NCI-H146 (cell line): ENCODE measurements around the gene PEX12.
"Not testable (repeated sequence)": the region's sequence is repeated elsewhere in the genome, so short reads cannot be mapped to it uniquely, and the experiment has no call there.

Experiments
- DNase-seq: peaks from one replicate; lab custom pipeline; 2025; lab: John Stamatoyannopoulos, UW

Gene PEX12

DNA sequence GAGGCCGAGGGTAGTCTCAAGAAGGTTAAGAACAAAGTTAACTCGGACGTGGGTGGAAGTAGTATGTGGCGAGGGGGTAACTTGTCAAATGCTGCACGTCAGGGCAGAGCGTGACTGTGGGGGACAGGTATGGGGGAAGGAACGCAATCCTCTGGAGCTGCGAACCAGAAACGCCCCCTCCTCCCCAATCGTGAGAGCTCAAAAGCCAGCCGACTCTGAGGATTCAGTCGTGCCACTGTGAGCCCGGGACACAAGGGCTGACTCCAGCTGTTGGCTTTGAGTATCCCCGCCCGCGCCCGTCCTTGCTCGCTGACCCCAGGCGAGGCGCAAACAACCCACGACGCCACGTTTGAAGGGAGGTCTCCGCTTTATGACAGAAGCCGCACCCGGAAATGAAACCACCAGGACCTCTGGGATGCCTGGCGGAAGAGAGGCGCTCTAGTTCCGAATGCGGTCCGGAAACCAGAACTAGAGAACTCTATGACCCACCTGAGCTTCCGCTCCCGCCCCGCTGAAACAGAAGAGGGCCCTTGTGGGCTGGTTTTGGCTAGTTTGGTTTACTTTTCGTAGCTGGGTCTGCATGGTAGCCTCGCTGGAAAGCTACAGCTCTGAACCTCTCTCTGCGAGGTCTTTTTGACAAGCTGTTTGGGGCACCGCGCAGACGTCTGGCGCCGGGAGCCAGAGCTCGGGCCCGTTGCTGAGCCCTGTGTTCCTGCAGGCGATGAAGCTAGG lies at the start of gene PEX12:
Gene PEX12, minus strand, starts transcription at position 375 of the 732 bp plus-strand sequence. CDS start 550 bp downstream, outside the sequence.
- DNase-seq: peak; percentile 94

- DNase-seq: no peak
Observed at GRCh38 chr17:35627417-35627816, 49.0 kb upstream of the PEX12 start.

- no peak for DNase-seq
Observed at GRCh38 chr17:35621768-35622167, 43.4 kb upstream of the PEX12 start.

GRCh38 chr17:35618628-35619027 lies 40.3 kb upstream of the PEX12 start:
- no peak for DNase-seq

DNA sequence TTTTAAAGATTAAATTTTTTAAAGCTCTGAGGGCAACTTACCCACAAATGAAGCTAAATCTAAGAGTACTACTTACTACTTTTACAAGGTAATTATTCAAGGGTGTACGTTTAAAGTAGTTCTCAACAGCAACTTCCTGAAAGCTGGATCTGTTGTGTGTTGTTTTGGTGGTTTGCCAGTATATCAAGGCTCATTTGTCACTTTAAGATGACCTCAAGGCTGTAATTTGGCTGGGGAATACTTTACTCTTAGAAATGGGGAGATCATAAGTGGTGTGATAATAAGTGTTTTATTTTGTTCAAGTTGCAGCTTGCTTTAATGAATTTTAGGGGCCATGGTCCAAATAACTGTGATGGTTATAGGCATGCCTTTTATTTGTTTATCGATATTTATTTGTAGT lies 39.1 kb upstream of the PEX12 start:
- no peak for DNase-seq

DNA sequence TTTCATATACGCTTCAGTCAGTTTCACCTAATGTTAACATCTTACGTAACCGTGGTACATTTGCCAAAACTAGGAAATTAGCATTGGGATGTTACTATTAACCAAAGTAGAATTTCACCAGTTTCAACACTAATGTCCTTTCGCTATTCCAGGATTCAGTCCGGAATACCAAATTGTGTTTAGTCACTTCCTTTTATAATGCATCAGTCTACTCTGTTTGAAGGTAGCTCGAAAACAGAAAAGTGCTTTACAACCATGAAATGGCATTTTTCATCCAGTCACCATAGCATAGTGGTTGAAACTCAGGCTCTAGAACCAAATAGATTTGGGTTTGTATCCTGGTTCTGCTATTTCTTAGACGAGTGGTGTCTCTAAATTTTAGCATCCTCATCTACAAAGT lies 38.2 kb upstream of the PEX12 start:
- no peak for DNase-seq

DNA sequence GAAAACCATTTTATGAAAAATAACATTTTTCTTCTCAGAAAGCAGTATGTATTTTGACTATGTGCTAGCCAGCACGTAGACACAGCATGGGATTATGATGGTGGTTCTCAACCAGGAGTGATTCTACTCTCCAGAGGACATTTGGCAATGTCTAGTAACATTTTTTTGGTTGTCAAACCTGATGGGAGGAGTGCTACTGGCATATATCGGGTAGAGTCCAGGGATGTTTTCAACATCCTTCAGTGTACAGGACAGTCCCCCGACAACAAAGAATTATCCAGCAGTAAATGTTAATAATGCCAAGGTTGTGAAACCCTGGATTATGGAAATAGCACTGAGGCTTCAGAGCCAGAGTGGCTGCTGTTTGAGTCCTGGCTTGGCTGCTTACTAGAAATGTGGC lies 36.4 kb upstream of the PEX12 start:
- no peak for DNase-seq

DNA sequence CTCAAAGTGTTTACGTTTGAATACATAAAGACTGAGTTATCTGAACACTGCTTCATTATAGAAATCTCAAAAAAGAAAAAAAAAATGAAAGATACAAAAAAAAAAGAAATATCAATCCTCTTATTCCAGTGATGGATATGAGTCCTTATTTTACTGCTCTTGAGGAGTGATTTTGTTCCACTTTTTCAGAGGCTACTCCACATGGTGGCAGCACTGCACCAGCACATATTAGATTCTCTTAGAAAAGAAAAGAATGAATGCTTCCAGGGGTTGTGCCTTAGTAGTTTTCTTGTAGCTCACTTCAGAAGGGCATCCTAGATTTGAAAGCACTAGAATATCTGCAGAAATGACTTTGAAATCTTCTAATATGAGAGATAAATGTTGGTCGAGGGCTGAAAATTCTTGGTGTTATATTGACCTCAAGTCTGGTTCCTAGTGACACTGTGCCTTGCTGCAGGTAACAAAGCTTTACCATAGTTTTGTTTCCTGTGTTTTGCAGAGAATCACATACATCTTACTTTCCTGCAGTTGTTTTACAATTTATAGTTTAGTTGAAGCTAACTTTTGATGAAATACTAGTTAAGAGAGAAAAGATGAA lies 34.7 kb upstream of the PEX12 start:
- DNase-seq: peak; percentile 38

GRCh38 chr17:35610746-35611145 lies 32.4 kb upstream of the PEX12 start:
- DNase-seq: not testable (repeated sequence)

DNA sequence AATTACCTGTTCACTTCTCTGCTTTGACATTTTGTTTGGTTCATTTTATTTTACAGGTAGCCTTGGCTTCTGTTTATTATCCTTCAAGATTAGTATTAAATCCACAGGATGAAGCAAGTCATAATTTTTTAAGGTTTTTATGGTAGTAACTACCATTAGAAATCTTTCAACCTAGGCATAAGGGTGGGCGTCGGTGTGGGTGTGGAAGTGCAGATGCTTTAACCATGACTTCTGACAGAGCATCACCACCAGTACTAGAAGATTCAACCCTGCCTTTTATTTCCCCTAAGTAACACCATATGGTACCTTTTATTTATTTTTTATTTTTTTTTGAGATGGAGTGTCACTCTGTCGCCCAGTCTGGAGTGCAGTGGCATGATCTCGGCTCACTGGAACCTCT lies 31.5 kb upstream of the PEX12 start:
- no peak for DNase-seq

DNA sequence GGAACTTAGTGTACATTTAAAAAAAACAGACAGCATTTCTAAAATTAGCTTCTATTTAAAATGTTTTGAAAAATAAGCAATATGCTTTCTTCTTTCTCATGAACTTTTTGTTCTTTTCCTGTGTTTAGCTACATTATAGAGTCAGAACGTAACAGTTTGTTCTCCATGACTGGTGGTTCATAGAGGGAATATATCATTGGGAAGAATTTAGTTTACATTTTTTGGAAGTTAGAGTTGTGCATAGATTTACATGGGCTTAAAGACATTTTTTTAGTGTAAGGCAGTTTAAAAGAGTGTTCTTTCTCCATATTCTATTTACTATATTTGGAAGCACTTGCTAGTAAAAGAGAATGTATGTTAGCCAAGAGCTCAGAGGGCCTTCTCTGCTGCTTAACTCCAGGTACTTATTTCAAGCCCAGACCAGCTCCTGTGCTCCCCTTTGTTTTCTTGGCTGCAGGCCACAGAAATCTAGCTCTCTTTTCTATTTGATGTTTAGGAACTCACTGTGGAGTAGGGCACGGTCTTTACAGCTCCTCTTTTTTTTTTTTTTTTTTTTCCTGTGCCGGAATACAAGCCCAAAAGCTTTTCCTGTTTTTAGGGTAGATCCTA lies 29.0 kb upstream of the PEX12 start:
- no peak for DNase-seq

GRCh38 chr17:35605678-35606077 lies 27.3 kb upstream of the PEX12 start:
- no peak for DNase-seq

DNA sequence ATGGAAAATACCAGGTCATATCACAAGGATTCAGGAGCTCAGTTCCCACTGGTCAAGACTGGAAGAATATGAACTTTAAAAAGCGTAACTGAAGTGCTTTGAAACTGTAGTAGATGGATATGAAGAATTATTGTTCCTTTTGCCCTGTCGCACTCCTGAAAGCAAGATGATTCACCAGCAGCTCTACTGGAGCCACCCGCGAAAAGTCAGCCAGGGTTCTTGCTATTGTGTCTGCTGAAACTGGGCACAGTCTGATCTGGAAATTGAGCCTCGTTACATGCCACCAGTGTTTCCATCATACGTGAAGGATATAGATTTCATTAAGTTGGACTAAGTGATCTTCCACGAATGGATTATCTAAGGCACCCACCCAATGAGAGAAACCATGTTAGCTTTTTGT lies 25.3 kb upstream of the PEX12 start:
- DNase-seq: no peak

GRCh38 chr17:35597604-35598003 lies 19.2 kb upstream of the PEX12 start:
- DNase-seq: no peak

DNA sequence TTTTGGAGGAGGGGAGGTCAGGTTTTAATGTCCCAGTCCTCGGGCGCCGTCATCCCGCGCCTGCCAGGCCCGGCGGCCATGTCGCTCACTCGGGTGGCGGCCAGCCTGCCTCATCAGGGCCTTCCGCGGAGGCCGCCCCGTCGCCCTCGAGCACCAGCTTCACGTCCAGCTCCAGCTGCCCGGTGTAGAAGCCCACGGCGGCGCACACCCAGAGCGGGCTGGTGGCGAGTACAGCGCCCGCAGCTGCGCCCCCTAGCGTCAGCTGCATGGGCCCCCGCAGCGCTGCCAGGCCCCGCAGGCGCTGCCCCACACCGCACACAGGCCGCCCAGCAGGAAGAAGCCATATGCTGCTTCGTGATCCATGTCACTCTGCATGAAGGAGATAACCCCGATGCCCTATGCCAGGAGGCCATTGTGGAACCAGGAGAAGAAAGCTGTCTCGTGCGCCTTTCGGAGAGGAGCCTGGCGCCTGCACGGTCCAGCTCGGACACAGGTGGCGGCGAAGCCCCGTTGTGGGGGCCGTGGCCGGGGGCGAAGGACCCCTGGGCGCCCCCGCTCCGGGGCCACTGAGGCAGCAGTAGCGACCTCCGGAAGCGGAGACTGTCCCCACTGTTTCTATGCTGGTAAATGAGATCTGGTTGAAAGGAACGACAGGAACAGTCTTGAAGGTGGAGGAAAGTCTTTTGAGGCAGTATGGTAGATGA lies 18.3 kb upstream of the PEX12 start:
- no peak for DNase-seq

DNA sequence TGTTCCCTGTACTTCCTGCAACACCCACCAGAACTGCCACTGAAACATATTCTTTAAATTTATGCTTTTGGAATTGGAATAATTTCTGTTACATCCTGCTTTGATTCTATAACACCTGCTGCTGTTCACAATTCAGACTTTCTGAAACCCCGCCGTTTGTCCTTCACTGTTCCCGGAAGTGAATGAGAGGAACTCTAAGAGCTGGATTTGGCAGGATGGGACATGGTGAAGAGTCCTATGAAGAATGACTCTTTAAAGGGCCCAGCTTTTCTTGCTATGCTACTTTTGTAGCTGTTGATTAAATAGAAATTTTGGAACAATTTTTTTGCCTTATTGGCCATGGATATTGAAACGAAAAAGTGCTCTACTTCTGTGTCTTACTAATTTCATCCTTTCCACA lies 17.7 kb upstream of the PEX12 start:
- DNase-seq: no peak

- DNase-seq: no peak
Observed at GRCh38 chr17:35588196-35588920, 10.0 kb upstream of the PEX12 start.

GRCh38 chr17:35587074-35587961 lies 8.9 kb upstream of the PEX12 start, which contains the start of gene AP2B1:
AP2B1 (plus strand) TSS chr17:35587322; CDS start chr17:35594031, 6,709 bp downstream.
- peak; percentile 95 for DNase-seq

DNA sequence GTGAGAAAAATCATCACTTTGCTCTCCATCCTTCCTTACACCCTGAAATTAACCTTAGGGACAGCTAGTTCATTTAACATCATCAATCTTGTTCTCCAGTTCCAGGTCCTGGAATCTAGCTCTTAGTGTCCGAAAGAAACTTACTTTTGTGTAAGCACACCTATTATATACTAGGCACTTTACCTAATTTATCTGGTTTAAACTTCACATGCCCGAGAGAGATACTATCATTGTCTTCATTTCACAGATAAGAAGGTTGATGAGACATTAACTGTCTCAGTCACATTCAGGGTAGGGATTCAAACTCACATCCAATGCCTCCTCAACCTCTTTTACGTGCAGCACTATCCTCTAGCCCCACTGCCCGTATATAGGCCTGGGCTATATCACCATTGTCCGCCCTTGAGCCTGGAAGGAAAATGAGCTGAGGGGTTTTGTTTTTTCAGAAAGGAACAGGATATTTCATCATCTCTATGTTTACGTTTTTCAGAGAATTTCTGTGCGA lies 8.2 kb upstream of the PEX12 start:
- peak; percentile 50 for DNase-seq

GRCh38 chr17:35584061-35584460 lies 5.7 kb upstream of the PEX12 start:
- no peak for DNase-seq

DNA sequence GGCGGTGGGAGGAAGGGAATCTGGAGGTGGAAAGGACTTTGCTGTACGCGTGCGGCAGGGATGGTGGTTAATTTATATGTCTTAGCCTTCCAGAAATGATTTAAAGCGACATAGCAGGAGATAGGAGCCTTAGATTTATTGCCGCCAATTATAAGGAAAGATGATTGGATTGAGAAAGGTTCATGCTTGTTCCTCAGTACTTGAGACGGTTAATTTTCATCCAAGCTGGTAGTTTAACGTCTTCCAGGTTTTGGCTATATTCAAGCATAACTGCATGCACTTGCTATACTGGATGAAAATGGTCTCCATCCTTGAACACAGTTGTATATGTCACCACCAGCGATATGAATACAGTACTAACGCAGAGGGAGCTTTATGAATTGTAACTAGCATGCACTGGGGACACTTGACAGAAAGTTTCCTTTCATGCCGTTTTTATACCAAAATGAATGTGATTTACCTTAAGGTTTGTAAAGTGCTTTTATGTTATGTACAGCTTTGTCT lies 610 bp upstream of the PEX12 start:
- no peak for DNase-seq
